ENCODE data around the gene KRT39.

DNA sequence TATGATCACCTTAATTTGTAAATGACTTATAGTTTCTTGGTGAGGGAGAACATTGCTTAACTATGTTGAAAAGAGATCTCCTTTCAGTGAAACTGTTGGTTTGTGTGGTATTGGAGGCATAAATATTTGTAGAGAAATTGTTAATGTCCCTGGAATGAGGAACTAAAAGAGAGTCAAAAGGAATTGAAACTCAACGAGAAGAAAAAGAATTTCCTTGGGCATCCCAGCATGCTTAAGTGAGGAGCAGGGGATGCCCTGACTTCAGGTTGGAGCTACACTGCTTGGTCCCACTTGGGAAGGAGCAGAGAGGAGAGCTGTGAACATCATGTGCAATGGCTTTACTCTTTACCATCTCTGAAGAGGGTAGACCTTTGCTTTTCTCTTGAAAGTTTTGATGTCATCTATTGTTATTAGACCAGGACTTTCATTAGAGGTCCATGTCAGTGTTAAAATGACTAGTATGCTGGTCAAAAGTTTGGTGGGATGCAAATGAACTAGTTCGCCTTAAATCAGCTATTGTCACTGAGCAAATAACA, 51.0 kb downstream of the KRT39 start:
- TF ChIP-seq, protein P1, sequence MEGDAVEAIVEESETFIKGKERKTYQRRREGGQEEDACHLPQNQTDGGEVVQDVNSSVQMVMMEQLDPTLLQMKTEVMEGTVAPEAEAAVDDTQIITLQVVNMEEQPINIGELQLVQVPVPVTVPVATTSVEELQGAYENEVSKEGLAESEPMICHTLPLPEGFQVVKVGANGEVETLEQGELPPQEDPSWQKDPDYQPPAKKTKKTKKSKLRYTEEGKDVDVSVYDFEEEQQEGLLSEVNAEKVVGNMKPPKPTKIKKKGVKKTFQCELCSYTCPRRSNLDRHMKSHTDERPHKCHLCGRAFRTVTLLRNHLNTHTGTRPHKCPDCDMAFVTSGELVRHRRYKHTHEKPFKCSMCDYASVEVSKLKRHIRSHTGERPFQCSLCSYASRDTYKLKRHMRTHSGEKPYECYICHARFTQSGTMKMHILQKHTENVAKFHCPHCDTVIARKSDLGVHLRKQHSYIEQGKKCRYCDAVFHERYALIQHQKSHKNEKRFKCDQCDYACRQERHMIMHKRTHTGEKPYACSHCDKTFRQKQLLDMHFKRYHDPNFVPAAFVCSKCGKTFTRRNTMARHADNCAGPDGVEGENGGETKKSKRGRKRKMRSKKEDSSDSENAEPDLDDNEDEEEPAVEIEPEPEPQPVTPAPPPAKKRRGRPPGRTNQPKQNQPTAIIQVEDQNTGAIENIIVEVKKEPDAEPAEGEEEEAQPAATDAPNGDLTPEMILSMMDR (IDR thresholded peaks at IDR 0.05), result no peak
- TF ChIP-seq POLR2A (IDR thresholded peaks at IDR 0.05) (no peak), EP300 (IDR thresholded peaks at IDR 0.05) (no peak), POLR2AphosphoS5 (IDR thresholded peaks at IDR 0.05) (no peak)

All from suprapubic skin (tissue), 4 donors.